GM18505 (cell line): ENCODE data around the gene TFR2.

Experiments
- ATAC-seq: cut with Tn5 transposase; IDR thresholded peaks from one replicate; pipeline ENCODE4 v1.9.1; 2021; ENCODE audit not compliant: unreplicated experiment
- POLR2A ChIP-seq: IDR thresholded peaks from 4 replicates; pipeline ENCODE4 v1.6.1; 2011; ENCODE audit warnings: borderline replicate concordance; ENCODE audit not compliant: insufficient read depth, insufficient read length; ENCODE audit errors: extremely low read depth

The TFR2 gene

GRCh38 chr7:100654908-100655831 is 13.8 kb upstream of the TFR2 start:
- no peak for TF ChIP-seq POLR2A
- ATAC-seq: no peak

- TF ChIP-seq POLR2A: no peak
- ATAC-seq: no peak
These were observed 8.6 kb upstream of the TFR2 start for GRCh38 chr7:100649826-100650565.

GRCh38 chr7:100642534-100642907 is 1.2 kb upstream of the TFR2 start:
- no peak for TF ChIP-seq POLR2A
- ATAC-seq: no peak

GRCh38 chr7:100641860-100642533 is 645 bp upstream of the TFR2 start:
- ATAC-seq: no peak
- no peak for TF ChIP-seq POLR2A

GRCh38 chr7:100640517-100641440 is 573 bp downstream of the TFR2 start:
- TF ChIP-seq POLR2A: no peak

GRCh38 chr7:100639995-100640516 is 1.3 kb downstream of the TFR2 start:
- ATAC-seq: no peak
- TF ChIP-seq POLR2A: no peak

More at GRCh38 chr7:100640517-100641440, 573 bp downstream of the TFR2 start:
- ATAC-seq: no peak

GRCh38 chr7:100632951-100633717 is 8.2 kb downstream of the TFR2 start:
- no peak for ATAC-seq
- peak; percentile 55 for TF ChIP-seq POLR2A

GRCh38 chr7:100630066-100630465 is 11.3 kb downstream of the TFR2 start:
- no peak for ATAC-seq
- no peak for TF ChIP-seq POLR2A

GRCh38 chr7:100629117-100629716 is 12.1 kb downstream of the TFR2 start:
- no peak for ATAC-seq
- no peak for TF ChIP-seq POLR2A

- no peak for TF ChIP-seq POLR2A
- no peak for ATAC-seq
These were observed 14.2 kb downstream of the TFR2 start for GRCh38 chr7:100627238-100627549.

- peak; percentile 58 for TF ChIP-seq POLR2A
- ATAC-seq: peak; percentile 68
These were observed 14.7 kb downstream of the TFR2 start for GRCh38 chr7:100626530-100627237.
